ENCODE results near the gene TOR3A. TPM values are rescaled to one million over a fixed set of nuclear protein-coding genes. Genes with fewer than 3 reads are reported as not detected.

TOR3A gene
- total and polyA plus RNA-seq, 2 of the 13 experiments (the other 11 are each of a cell fraction or from before 2014, with no cell fraction given), result 14.7 to 28.4 TPM

DNA sequence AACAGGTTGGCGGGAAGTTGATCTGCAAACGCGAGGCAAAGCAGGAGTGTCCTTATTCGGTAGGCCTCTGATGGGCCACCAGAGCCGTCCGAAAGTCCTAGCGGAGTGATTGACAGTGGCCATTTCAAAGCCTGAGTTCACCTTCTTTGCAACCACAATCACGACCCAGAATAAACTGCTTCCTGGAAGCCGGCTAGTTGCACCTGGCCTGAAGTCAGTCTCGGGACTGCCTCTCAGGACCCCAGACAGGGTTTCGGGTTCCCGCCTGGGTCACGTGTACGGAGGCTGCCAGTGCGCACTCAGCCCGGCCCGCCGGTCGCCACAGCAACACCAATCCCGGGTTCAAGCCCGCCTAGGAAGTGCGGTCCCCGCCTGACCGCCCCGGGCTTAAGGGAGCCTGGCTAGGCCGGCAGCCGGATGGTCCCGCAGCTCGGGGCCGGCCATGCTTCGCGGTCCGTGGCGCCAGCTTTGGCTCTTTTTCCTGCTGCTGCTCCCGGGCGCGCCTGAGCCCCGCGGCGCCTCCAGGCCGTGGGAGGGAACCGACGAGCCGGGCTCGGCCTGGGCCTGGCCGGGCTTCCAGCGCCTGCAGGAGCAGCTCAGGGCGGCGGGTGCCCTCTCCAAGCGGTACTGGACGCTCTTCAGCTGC is at the start of gene TOR3A (continued):
- TF ChIP-seq USF2 (IDR thresholded peaks at IDR 0.05; ENCODE audit: low read depth, low read length), result peak; percentile 81
- TF ChIP-seq USF2 (CRISPR knock-in tag; IDR thresholded peaks at IDR 0.05; ENCODE audit: borderline replicate concordance), result peak; percentile 94; the same call in 1 of the 2 replicates
- TF ChIP-seq EZH2 (conservative IDR thresholded peaks at IDR 0.05; ENCODE audit: low read depth, low read length), result no peak
- TF ChIP-seq ZSCAN29 (CRISPR knock-in tag; conservative IDR thresholded peaks at IDR 0.05), result peak; percentile 74; the same call in 1 of the 2 replicates
- TF ChIP-seq ZXDC (CRISPR knock-in tag; IDR thresholded peaks at IDR 0.05), result no peak; the same call in 1 of the 2 replicates
- TF ChIP-seq, protein P1, sequence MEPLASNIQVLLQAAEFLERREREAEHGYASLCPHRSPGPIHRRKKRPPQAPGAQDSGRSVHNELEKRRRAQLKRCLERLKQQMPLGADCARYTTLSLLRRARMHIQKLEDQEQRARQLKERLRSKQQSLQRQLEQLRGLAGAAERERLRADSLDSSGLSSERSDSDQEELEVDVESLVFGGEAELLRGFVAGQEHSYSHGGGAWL (CRISPR knock-in tag; IDR thresholded peaks at IDR 0.05), result peak; percentile 67; the same call in 1 of the 2 replicates
- TF ChIP-seq ZNF652 (CRISPR knock-in tag; IDR thresholded peaks at IDR 0.05; ENCODE audit: borderline replicate concordance, low read depth), result no peak
- TF ChIP-seq ZBTB8A (CRISPR knock-in tag; IDR thresholded peaks at IDR 0.05; ENCODE audit: borderline replicate concordance, low read depth), result peak; percentile 71; the same call in 1 of the 2 replicates
- no peak for TF ChIP-seq SMC3 (IDR thresholded peaks at IDR 0.05; ENCODE audit: low read length)
- no peak for TF ChIP-seq ZNF781 (CRISPR knock-in tag; IDR thresholded peaks at IDR 0.05; ENCODE audit: borderline replicate concordance, not compliant biosample characterization)
- TF ChIP-seq ARHGAP35 (CRISPR knock-in tag; IDR thresholded peaks at IDR 0.05; ENCODE audit: borderline replicate concordance), result peak; percentile 91; the same call in 1 of the 2 replicates
- no peak for TF ChIP-seq CEBPZ (IDR thresholded peaks at IDR 0.05; ENCODE audit: low read length)
- TF ChIP-seq ZSCAN21 (CRISPR knock-in tag; IDR thresholded peaks at IDR 0.05; ENCODE audit: borderline replicate concordance), result no peak; the same call in 1 of the 2 replicates
- no peak for TF ChIP-seq AKAP8 (CRISPR knock-in tag; IDR thresholded peaks at IDR 0.05)
- TF ChIP-seq ZNF891 (CRISPR knock-in tag; IDR thresholded peaks at IDR 0.05), result 0 out of 2 replicates have a peak, but pooled peaks have one; percentile 1
- peak; percentile 24; the same call in 1 of the 2 replicates for TF ChIP-seq ZNF414 (CRISPR knock-in tag; IDR thresholded peaks at IDR 0.05)
- TF ChIP-seq NFKB2 (CRISPR knock-in tag; IDR thresholded peaks at IDR 0.05; ENCODE audit: borderline replicate concordance), result no peak
- no peak for TF ChIP-seq JUN (CRISPR knock-in tag; IDR thresholded peaks at IDR 0.05)
- no peak for TF ChIP-seq PCBP1 (IDR thresholded peaks at IDR 0.05; ENCODE audit: borderline replicate concordance, low read depth, low read length)

All from HepG2 (cell line).